ENCODE results near the gene STRADB.

GRCh38 chr2:201413552-201413951 is 38.0 kb upstream of the STRADB start:
- TF ChIP-seq CTCF (IDR thresholded peaks at IDR 0.05; ENCODE audit: insufficient read depth, low read length, poor library complexity, severe bottlenecking) = no peak
- no peak for TF ChIP-seq EZH2phosphoT487 (conservative IDR thresholded peaks at IDR 0.05; ENCODE audit: low read length)

Data from SU-DHL-6 (cell line).